GM21515 (cell line): ENCODE data around the gene DHRS9.
A peak's percentile ranks its signal among the peaks of the same experiment; 100 is the strongest.

Experiments
- ATAC-seq: cut with Tn5 transposase; IDR thresholded peaks from one replicate; pipeline ENCODE4 v1.9.1; 2021; ENCODE audit not compliant: unreplicated experiment

The DHRS9 gene

GRCh38 chr2:169093535-169093934 lies 24.2 kb downstream of the DHRS9 start:
- no peak for ATAC-seq

- no peak for ATAC-seq
These were observed 25.3 kb downstream of the DHRS9 start for GRCh38 chr2:169094676-169095075.

GRCh38 chr2:169095621-169096105 lies 26.3 kb downstream of the DHRS9 start:
- no peak for ATAC-seq

- ATAC-seq = no peak
These were observed 35.5 kb downstream of the DHRS9 start for GRCh38 chr2:169104848-169105247.

GRCh38 chr2:169105476-169105875 lies 36.1 kb downstream of the DHRS9 start:
- no peak for ATAC-seq

- ATAC-seq = no peak
These were observed 36.8 kb downstream of the DHRS9 start for GRCh38 chr2:169106134-169106533.

GRCh38 chr2:169106563-169107545 lies 37.5 kb downstream of the DHRS9 start:
- no peak for ATAC-seq

- peak; percentile 89 for ATAC-seq
These were observed 38.3 kb downstream of the DHRS9 start for GRCh38 chr2:169107645-169108044.

GRCh38 chr2:169108099-169108884 lies 38.9 kb downstream of the DHRS9 start:
- ATAC-seq = no peak

- peak; percentile 49 for ATAC-seq
These were observed 40.4 kb downstream of the DHRS9 start for GRCh38 chr2:169109502-169110409.

GRCh38 chr2:169110419-169110818 lies 41.1 kb downstream of the DHRS9 start:
- ATAC-seq = no peak

- no peak for ATAC-seq
These were observed 41.6 kb downstream of the DHRS9 start for GRCh38 chr2:169110916-169111315.

GRCh38 chr2:169112841-169113240 lies 43.5 kb downstream of the DHRS9 start:
- ATAC-seq = no peak

- ATAC-seq = no peak
These were observed 44.7 kb downstream of the DHRS9 start for GRCh38 chr2:169114056-169114455.

GRCh38 chr2:169116327-169116726 lies 47.0 kb downstream of the DHRS9 start:
- ATAC-seq = no peak

- ATAC-seq = no peak
These were observed 47.6 kb downstream of the DHRS9 start for GRCh38 chr2:169116993-169117392.

GRCh38 chr2:169118060-169118459 lies 48.7 kb downstream of the DHRS9 start:
- ATAC-seq = no peak

- ATAC-seq = no peak
These were observed 49.9 kb downstream of the DHRS9 start for GRCh38 chr2:169119123-169119760.

- ATAC-seq = no peak
These were observed 50.5 kb downstream of the DHRS9 start for GRCh38 chr2:169119851-169120250.

GRCh38 chr2:169129703-169130243 lies 60.4 kb downstream of the DHRS9 start:
- no peak for ATAC-seq
